ENCODE results near the gene CCDC88C. TPM values are rescaled to one million over a fixed set of nuclear protein-coding genes. Genes with fewer than 3 reads are reported as not detected.

CCDC88C gene
- total RNA-seq, 1 donor from 2014 or later = 12.4 TPM

DNA sequence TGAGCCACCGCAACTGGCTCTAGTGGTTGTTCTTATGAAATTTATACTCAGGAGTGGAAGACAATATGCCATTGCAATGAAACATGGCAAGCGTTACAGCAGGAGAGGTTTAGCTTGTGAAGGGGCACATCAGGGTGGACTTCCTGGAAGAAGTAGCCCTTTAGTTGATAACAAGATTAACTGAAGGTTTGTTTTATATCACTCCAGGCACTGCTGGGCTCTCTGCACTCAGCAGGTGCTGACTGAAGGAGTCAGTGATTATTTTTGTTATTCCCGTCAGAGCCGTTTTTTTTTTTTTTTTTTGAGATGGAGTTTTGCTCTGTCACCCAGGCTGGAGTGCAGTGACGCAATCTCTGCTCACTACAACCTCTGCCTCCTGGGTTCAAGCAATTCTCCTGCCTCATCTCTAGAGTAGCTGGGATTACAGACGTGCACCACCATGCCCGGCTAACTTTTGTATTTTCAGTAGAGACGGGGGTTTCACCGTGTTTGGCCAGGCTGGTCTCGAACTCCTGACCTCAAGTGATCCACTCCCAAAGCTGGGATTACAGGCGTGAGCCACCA is 155.6 kb downstream of the CCDC88C start:
- DNase-seq (ENCODE audit: low read depth) (no peak), FAIRE-seq (no peak)
- H3K9me3 ChIP-seq (ENCODE audit: insufficient read depth, low read depth, low read length) = no peaks in the 10 kb centered on the region
- H3K4me3 ChIP-seq (ENCODE audit: insufficient read depth, low read depth, low read length) = no peak overlapping the region
- peaks cover 28% of the 10 kb centered on the region for H3K27me3 ChIP-seq (ENCODE audit: insufficient read depth, low read length)
- no peaks in the 10 kb centered on the region for H4K20me1 ChIP-seq (ENCODE audit: insufficient read depth, low read length)
- Mint-ChIP-seq H3K27ac (ENCODE audit: unreplicated experiment) (no peak overlapping the region), H3K36me3 (ENCODE audit: low read depth, unreplicated experiment) (peaks cover 2% of the 10 kb centered on the region), H3K27me3 (ENCODE audit: low read depth, unreplicated experiment) (peaks cover 39% of the 10 kb centered on the region), H3K9me3 (ENCODE audit: unreplicated experiment) (peaks cover 5% of the 10 kb centered on the region), H3K4me3 (ENCODE audit: unreplicated experiment) (no peak overlapping the region), H3K4me1 (ENCODE audit: low read depth, unreplicated experiment) (peaks cover 8% of the 10 kb centered on the region)
- no peak overlapping the region for H3K27ac ChIP-seq (ENCODE audit: low read depth, low read length)
- H3K79me2 ChIP-seq (ENCODE audit: insufficient read depth, low read length) = no peaks in the 10 kb centered on the region
- TF ChIP-seq EZH2 (IDR thresholded peaks at IDR 0.05; ENCODE audit: insufficient read depth, low read length) = no peak
- TF ChIP-seq, protein P1, sequence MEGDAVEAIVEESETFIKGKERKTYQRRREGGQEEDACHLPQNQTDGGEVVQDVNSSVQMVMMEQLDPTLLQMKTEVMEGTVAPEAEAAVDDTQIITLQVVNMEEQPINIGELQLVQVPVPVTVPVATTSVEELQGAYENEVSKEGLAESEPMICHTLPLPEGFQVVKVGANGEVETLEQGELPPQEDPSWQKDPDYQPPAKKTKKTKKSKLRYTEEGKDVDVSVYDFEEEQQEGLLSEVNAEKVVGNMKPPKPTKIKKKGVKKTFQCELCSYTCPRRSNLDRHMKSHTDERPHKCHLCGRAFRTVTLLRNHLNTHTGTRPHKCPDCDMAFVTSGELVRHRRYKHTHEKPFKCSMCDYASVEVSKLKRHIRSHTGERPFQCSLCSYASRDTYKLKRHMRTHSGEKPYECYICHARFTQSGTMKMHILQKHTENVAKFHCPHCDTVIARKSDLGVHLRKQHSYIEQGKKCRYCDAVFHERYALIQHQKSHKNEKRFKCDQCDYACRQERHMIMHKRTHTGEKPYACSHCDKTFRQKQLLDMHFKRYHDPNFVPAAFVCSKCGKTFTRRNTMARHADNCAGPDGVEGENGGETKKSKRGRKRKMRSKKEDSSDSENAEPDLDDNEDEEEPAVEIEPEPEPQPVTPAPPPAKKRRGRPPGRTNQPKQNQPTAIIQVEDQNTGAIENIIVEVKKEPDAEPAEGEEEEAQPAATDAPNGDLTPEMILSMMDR (IDR thresholded peaks at IDR 0.05; ENCODE audit: insufficient read depth, low read depth, low read length) = no peak
- H2AFZ ChIP-seq (ENCODE audit: low read depth, low read length) = no peak overlapping the region
- no peak overlapping the region for H3K4me2 ChIP-seq (ENCODE audit: low read length)
- no peak overlapping the region for H3K9ac ChIP-seq (ENCODE audit: low read length)
- no peaks in the 10 kb centered on the region for H3K4me1 ChIP-seq (ENCODE audit: insufficient read depth, low read length)
- no peaks in the 10 kb centered on the region for H3K36me3 ChIP-seq (ENCODE audit: insufficient read depth, low read length)

DNA sequence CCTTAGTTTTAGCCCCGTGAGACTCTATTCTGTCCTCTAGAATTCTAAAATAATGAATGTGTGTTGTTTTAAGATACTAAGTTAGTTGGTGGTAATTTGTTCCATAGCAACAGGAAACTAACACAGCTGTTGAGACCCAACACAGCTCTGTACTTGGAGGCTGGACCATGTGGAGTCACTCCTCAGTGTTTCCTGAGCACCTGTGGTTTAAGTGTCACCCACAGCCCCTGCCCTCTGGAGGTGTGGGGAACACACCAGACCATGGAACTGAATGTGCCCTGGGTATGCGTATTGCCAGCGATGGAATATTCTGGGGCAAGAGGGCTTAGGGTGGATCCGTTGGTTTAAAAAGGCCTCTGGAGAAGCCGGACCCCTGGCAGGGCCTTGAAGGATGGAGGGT is 156.5 kb downstream of the CCDC88C start:
- Histone ChIP-seq H3K36me3 (ENCODE audit: insufficient read depth, low read length) (no peaks in the 10 kb centered on the region), H3K9me3 (ENCODE audit: insufficient read depth, low read depth, low read length) (no peaks in the 10 kb centered on the region), H3K4me3 (ENCODE audit: insufficient read depth, low read depth, low read length) (no peak overlapping the region), H3K27ac (ENCODE audit: low read depth, low read length) (no peak overlapping the region), H3K4me1 (ENCODE audit: insufficient read depth, low read length) (no peaks in the 10 kb centered on the region), H3K4me2 (ENCODE audit: low read length) (no peak overlapping the region), H3K9ac (ENCODE audit: low read length) (no peak overlapping the region), H2AFZ (ENCODE audit: low read depth, low read length) (no peak overlapping the region), H3K27me3 (ENCODE audit: insufficient read depth, low read length) (peaks cover 34% of the 10 kb centered on the region), H3K79me2 (ENCODE audit: insufficient read depth, low read length) (no peaks in the 10 kb centered on the region), H4K20me1 (ENCODE audit: insufficient read depth, low read length) (no peaks in the 10 kb centered on the region)
- TF ChIP-seq EZH2 (IDR thresholded peaks at IDR 0.05; ENCODE audit: insufficient read depth, low read length) = no peak
- TF ChIP-seq, protein P1 (IDR thresholded peaks at IDR 0.05; ENCODE audit: insufficient read depth, low read depth, low read length) = no peak
- DNase-seq (ENCODE audit: low read depth) = no peak
- Mint-ChIP-seq H3K27me3 (ENCODE audit: low read depth, unreplicated experiment) (peaks cover 37% of the 10 kb centered on the region), H3K27ac (ENCODE audit: unreplicated experiment) (no peak overlapping the region), H3K4me3 (ENCODE audit: unreplicated experiment) (no peak overlapping the region), H3K4me1 (ENCODE audit: low read depth, unreplicated experiment) (peaks cover 14% of the 10 kb centered on the region), H3K9me3 (ENCODE audit: unreplicated experiment) (peaks cover 5% of the 10 kb centered on the region), H3K36me3 (ENCODE audit: low read depth, unreplicated experiment) (peaks cover 2% of the 10 kb centered on the region)
- FAIRE-seq = no peak

DNA sequence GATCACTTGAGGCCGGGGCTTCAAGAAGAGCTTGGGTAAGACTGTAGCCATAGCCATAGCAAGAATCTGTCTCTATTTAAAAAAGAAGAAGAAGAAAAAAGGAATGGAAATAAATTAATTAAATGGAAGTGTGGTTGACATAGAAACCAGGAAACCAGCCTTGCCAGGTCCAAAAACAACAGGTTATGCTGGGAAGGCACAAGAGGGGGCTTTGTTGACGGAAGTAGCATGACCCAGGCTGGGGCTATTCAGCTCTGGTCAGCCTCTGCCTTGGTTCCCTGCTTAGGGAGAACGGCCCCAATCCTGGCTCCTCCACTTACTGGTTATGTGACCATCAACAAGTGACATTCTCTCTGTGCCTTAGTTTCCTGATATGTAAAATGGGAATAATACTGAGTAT is 158.7 kb downstream of the CCDC88C start:
- Histone ChIP-seq H3K4me3 (ENCODE audit: insufficient read depth, low read depth, low read length) (no peak overlapping the region), H3K9me3 (ENCODE audit: insufficient read depth, low read depth, low read length) (no peaks in the 10 kb centered on the region), H3K36me3 (ENCODE audit: insufficient read depth, low read length) (no peaks in the 10 kb centered on the region), H3K4me2 (ENCODE audit: low read length) (no peak overlapping the region), H4K20me1 (ENCODE audit: insufficient read depth, low read length) (no peaks in the 10 kb centered on the region), H3K27ac (ENCODE audit: low read depth, low read length) (no peak overlapping the region), H3K79me2 (ENCODE audit: insufficient read depth, low read length) (no peaks in the 10 kb centered on the region), H3K4me1 (ENCODE audit: insufficient read depth, low read length) (no peaks in the 10 kb centered on the region), H2AFZ (ENCODE audit: low read depth, low read length) (no peak overlapping the region), H3K9ac (ENCODE audit: low read length) (no peak overlapping the region), H3K27me3 (ENCODE audit: insufficient read depth, low read length) (peaks cover 20% of the 10 kb centered on the region)
- DNase-seq (ENCODE audit: low read depth) = no peak
- no peak overlapping the region for H3K4me3 Mint-ChIP-seq (ENCODE audit: unreplicated experiment)
- H3K36me3 Mint-ChIP-seq (ENCODE audit: low read depth, unreplicated experiment) = no peaks in the 10 kb centered on the region
- no peak for TF ChIP-seq EZH2 (IDR thresholded peaks at IDR 0.05; ENCODE audit: insufficient read depth, low read length)
- TF ChIP-seq, protein P1 (IDR thresholded peaks at IDR 0.05; ENCODE audit: insufficient read depth, low read depth, low read length) = no peak
- no peak overlapping the region for H3K27ac Mint-ChIP-seq (ENCODE audit: unreplicated experiment)
- H3K4me1 Mint-ChIP-seq (ENCODE audit: low read depth, unreplicated experiment) = peaks cover 16% of the 10 kb centered on the region
- H3K27me3 Mint-ChIP-seq (ENCODE audit: low read depth, unreplicated experiment) = peaks cover 20% of the 10 kb centered on the region
- H3K9me3 Mint-ChIP-seq (ENCODE audit: unreplicated experiment) = peaks cover 5% of the 10 kb centered on the region
- no peak for FAIRE-seq
